ENCODE measurements around the gene KCNAB2. TPM values are rescaled to one million over a fixed set of nuclear protein-coding genes. Genes with fewer than 3 reads are reported as not detected.

KCNAB2 gene
- total RNA-seq, 6 experiments from 2014 or later, result 4.4 to 14.8 (median 6.9) TPM

- Histone ChIP-seq H3K9me3 (no peaks in the 10 kb centered on the region), H3K4me3 (no peak overlapping the region), H3K36me3 (no peaks in the 10 kb centered on the region), H3K4me1 (no peaks in the 10 kb centered on the region), H3K27me3 (no peaks in the 10 kb centered on the region), H3K27ac (no peak overlapping the region)
- DNase-seq, result no peak
- intact Hi-C loops (cut with DNase I), result no loop called here
- TF ChIP-seq POLR2A (IDR thresholded peaks at IDR 0.05) (no peak), CTCF (IDR thresholded peaks at IDR 0.05) (no peak)
- 56% methylated on average over 11 of the region's 15 CpGs for WGBS (ENCODE audit: insufficient coverage, low coverage, low lambda C conversion rate, missing lambda C conversion rate)
- no peak for ATAC-seq
Measured at GRCh38 chr1:6086762-6087376, 41.2 kb downstream of the KCNAB2 start.

- intact Hi-C loops (cut with DNase I), result no loop called here
- TF ChIP-seq CTCF (IDR thresholded peaks at IDR 0.05) (no peak), POLR2A (IDR thresholded peaks at IDR 0.05) (no peak)
- Histone ChIP-seq H3K27ac (no peak overlapping the region), H3K36me3 (no peaks in the 10 kb centered on the region), H3K27me3 (no peaks in the 10 kb centered on the region), H3K9me3 (no peaks in the 10 kb centered on the region), H3K4me1 (no peaks in the 10 kb centered on the region), H3K4me3 (no peak overlapping the region)
- 49% methylated on average over 7 of the region's 14 CpGs for WGBS (ENCODE audit: insufficient coverage, low coverage, low lambda C conversion rate, missing lambda C conversion rate)
- DNase-seq (no peak), ATAC-seq (no peak)
Measured at GRCh38 chr1:6087377-6087772, 41.7 kb downstream of the KCNAB2 start.

- DNase-seq, result no peak
- Histone ChIP-seq H3K27ac (no peak overlapping the region), H3K9me3 (no peaks in the 10 kb centered on the region), H3K4me1 (no peaks in the 10 kb centered on the region), H3K36me3 (no peaks in the 10 kb centered on the region), H3K27me3 (no peaks in the 10 kb centered on the region), H3K4me3 (no peak overlapping the region)
- no peak for ATAC-seq
- WGBS (ENCODE audit: insufficient coverage, low coverage, low lambda C conversion rate, missing lambda C conversion rate), result 73% methylated on average over 3 of the region's 6 CpGs
- TF ChIP-seq CTCF (IDR thresholded peaks at IDR 0.05) (no peak), POLR2A (IDR thresholded peaks at IDR 0.05) (no peak)
- intact Hi-C loops (cut with DNase I), result no loop called here
Measured at GRCh38 chr1:6087958-6088357, 42.3 kb downstream of the KCNAB2 start.

GRCh38 chr1:6088956-6089355 lies 43.3 kb downstream of the KCNAB2 start:
- Histone ChIP-seq H3K4me1 (no peaks in the 10 kb centered on the region), H3K36me3 (no peaks in the 10 kb centered on the region), H3K27ac (no peak overlapping the region), H3K9me3 (no peaks in the 10 kb centered on the region), H3K27me3 (no peaks in the 10 kb centered on the region), H3K4me3 (no peak overlapping the region)
- ATAC-seq, result no peak
- DNase-seq, result no peak
- intact Hi-C loops (cut with DNase I), result no loop called here
- 55% methylated on average over 6 of the region's 19 CpGs for WGBS (ENCODE audit: insufficient coverage, low coverage, low lambda C conversion rate, missing lambda C conversion rate)
- no peak for TF ChIP-seq POLR2A (IDR thresholded peaks at IDR 0.05)
- TF ChIP-seq CTCF (IDR thresholded peaks at IDR 0.05), result no peak

GRCh38 chr1:6090288-6090687 lies 44.6 kb downstream of the KCNAB2 start:
- H3K4me1 ChIP-seq, result no peaks in the 10 kb centered on the region
- no peaks in the 10 kb centered on the region for H3K9me3 ChIP-seq
- no peak overlapping the region for H3K4me3 ChIP-seq
- intact Hi-C loops (cut with DNase I), result no loop called here
- H3K27me3 ChIP-seq, result no peaks in the 10 kb centered on the region
- WGBS (ENCODE audit: insufficient coverage, low coverage, low lambda C conversion rate, missing lambda C conversion rate), result 40% methylated on average over 2 of the region's 18 CpGs
- no peak for TF ChIP-seq POLR2A (IDR thresholded peaks at IDR 0.05)
- no peak for TF ChIP-seq CTCF (IDR thresholded peaks at IDR 0.05)
- H3K36me3 ChIP-seq, result no peaks in the 10 kb centered on the region
- no peak overlapping the region for H3K27ac ChIP-seq
- ATAC-seq (no peak), DNase-seq (no peak)

All from right lobe of liver (tissue), 6 donors.